Motor neuron (in vitro differentiated cells): ENCODE results near the gene PDXK. TPM values are rescaled to one million over a fixed set of nuclear protein-coding genes. Genes with fewer than 3 reads are reported as not detected.

Experiments
- ATAC-seq, 8 experiments: fragments of 200-7000 bp; cut with Tn5 transposase; replicated peaks in 6 of 8; 2 replicates each; pipeline ENCODE4 v1.8.0; 2021; ENCODE audit warnings: mild to moderate bottlenecking in 8 of 8, moderate library complexity in 8 of 8
- H3K27ac ChIP-seq, 2 donors: fragments of 250-450 bp; sonication (Bioruptor Pico); 2 replicates each; pipeline ENCODE4 v1.9.0; 2021; ENCODE audit warnings: antibody characterized with exemption in 2 of 2, mild to moderate bottlenecking in 2 of 2, moderate library complexity in 1 of 2
- H3K4me1 ChIP-seq, 2 donors: fragments of 250-450 bp; sonication (Bioruptor Pico); replicated peaks in 1 of 2; 2 replicates each; pipeline ENCODE4 v1.6.1; 2021; ENCODE audit warnings: antibody characterized with exemption in 2 of 2, mild to moderate bottlenecking in 2 of 2, moderate library complexity in 1 of 2
- H3K4me3 ChIP-seq, 5 donors: fragments of 250-450 bp; sonication (Bioruptor Pico); 2 replicates each; pipeline ENCODE4 v1.9.0; 2021; ENCODE audit warnings: antibody characterized with exemption in 5 of 5, mild to moderate bottlenecking in 5 of 5, moderate library complexity in 4 of 5
- WGBS, 10 experiments: fragments of 450-650 bp; shearing (Covaris generic); methylation state at CpG; one replicate each; pipeline ENCODE4 v1.0.0; 2022; 5-methylcytosine and 5-hydroxymethylcytosine counted together
- in situ Hi-C, 9 experiments: fragments of 400-800 bp; cut with MboI; loops; one replicate each; pipeline ENCODE4 v1.15.0; 2021; ENCODE audit warnings: low sequenced_read_pairs in 9 of 9, low pct_unique_long_range_greater_than_20kb in 2 of 9; ENCODE audit not compliant: unreplicated experiment in 9 of 9
- total RNA-seq, 8 experiments: library from RNA; unstranded; fragments of 300-600 nt; gene quantifications; 2 replicates each; pipeline versions ENCODE4 v1.2.3 to v1.2.4, GENCODE V29; 2022

PDXK gene
- total RNA-seq, 8 experiments from 2014 or later: 17.8 to 71.7 (median 41.7) TPM

DNA sequence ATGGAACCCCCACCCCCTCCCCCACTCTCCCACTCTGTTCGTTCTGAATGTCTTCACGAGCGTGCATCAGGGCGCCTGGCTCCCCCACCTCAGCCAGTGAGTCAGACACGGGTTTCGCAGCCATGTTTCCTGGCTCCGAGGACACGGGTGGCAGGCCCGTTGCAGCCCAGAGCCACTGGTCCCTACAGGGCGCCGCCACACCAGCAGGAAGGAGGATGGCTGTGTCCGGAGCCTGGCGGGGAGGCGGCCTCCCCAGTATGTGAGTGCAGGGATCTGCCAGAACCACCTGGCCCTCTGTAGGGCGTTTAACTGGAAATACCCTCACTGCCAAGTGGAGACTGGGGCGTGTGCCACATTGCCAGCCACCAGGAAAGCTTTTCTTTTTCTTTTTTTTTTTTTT, 38.7 kb downstream of the PDXK start:
- no peak overlapping the region for H3K27ac ChIP-seq
- peak in 2 of 8 experiments; percentile 6 to 11 for ATAC-seq

DNA sequence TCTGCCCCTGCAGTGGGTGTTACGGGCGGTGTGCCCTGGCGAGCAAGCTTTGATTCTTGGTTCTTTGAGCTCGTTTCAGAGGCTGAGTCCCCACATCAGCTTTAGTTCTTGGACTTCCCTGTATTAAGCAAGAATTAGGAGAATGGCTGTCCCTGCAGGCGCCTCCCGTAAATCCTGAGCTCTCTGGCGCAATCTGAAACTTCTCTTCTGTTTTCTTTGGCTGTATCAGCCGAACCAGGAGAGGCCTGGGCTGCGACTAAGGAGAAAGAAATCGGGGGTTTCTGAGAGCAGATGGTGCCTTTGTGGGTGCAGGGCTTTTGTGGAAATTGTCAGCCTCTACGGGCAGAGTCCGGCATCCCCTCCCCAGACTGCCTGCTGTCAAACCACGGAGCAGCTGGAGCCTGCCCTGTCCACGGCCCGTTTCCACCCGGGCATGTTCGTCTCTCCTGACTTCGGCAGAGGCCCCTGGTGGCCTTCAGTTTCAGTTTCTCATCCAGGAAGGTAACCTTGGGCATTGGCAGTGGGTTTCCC, 39.2 kb downstream of the PDXK start:
- ATAC-seq: peak in 2 of 8 experiments; percentile 16 to 25
- 38 to 100% (median 78%) methylated on average over 2 to 10 of the region's 18 CpGs; no CpG with 5 or more reads in 1 of the 10 experiments for WGBS, 10 experiments
- in situ Hi-C loops: no loop called here
- Histone ChIP-seq H3K27ac (no peak overlapping the region), H3K4me3 (no peak overlapping the region), H3K4me1 (peaks cover 0 to 5% of the 10 kb centered on the region in 2 donors)

More for the DNA sequence above, 38.7 kb downstream of the PDXK start:
- WGBS, 10 experiments: 40 to 98% (median 90%) methylated on average over 1 to 7 of the region's 16 CpGs; no CpG with 5 or more reads in 5 of the 10 experiments
- Histone ChIP-seq H3K4me3 (no peak overlapping the region), H3K4me1 (peaks cover 0 to 5% of the 10 kb centered on the region in 2 donors)
- in situ Hi-C loops: no loop called here

DNA sequence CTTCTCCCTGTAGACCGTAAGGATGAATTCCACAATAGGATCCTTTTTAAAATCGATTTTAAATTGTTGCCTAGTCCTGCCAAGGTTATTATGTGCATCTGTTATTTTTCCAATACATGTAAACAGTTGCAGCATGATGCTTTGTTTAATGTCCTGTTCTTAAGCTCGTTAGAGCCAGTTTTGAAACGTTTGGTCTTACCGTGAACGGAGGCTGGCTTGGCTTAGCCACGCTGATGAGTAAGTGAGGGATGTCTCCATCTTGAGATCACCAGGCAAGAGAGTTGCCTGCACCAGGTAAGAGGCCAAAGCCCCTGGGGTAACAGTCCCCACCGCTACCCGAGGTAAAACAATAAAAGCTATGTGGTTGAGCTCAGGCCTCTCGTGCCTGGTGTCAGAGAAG, 39.9 kb downstream of the PDXK start:
- no peak for ATAC-seq
- in situ Hi-C loops: no loop called here
- no peak overlapping the region for H3K27ac ChIP-seq
- peaks cover 0 to 5% of the 10 kb centered on the region in 2 donors for H3K4me1 ChIP-seq
- no peak overlapping the region for H3K4me3 ChIP-seq
- WGBS, 10 experiments: 67 to 93% (median 87%) methylated on average over 3 to 10 of the region's 10 CpGs

DNA sequence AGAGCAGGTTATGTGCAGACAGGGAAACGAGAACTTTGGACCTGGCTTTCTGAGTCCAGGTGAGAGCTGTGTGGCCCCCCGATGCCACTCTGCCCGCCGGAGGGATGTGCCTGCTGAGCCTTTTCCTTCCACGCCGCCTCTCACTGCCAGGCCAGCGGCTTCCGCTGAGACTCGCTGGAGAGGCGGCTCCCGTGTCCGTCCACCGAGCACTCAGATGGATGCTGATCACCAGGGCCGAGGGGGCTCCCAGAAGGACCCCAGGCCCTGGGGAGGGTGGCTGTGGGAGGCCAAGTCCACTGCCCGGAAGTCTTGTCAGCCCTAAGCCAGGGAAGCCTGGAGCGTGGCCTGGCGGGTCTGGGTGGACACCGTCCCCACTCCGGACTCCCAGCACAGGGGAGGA, 40.7 kb downstream of the PDXK start:
- Histone ChIP-seq H3K4me1 (peaks cover 0 to 5% of the 10 kb centered on the region in 2 donors), H3K27ac (no peak overlapping the region), H3K4me3 (no peak overlapping the region)
- ATAC-seq: no peak
- in situ Hi-C loops: no loop called here
- 95 to 100% (median 100%) methylated on average over 1 to 7 of the region's 19 CpGs; no CpG with 5 or more reads in 7 of the 10 experiments for WGBS, 10 experiments

DNA sequence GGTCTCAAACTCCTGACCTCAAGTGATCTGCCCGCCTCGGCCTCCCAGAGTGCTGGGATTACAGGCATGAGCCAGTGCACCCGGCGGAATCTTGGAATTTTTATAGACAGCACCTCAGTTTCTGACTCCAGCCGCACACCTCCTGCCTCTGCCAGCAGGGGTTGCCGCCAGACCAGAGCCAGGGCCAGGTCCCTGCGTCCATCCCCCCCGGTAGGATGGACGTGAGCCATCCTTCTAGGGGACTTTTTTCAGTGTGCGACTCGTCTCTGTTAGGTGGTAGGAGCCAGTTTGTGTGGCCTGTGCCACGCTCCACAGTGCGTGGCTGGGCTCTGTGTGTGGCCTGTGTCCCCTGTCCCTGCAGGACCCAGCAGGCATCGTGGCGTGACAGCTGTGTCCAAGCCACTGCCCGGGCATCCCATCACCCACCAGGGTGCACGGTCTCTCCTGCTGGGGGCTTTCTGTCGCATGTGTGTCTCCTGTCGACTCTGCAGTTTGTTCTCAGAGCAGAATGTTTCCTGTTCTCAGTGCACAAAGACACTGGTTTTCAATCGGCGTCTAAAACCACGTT, 41.5 kb downstream of the PDXK start:
- in situ Hi-C loops: no loop called here
- WGBS, 10 experiments: 83 to 100% (median 90%) methylated on average over 1 to 12 of the region's 22 CpGs; no CpG with 5 or more reads in 3 of the 10 experiments
- Histone ChIP-seq H3K4me1 (peaks cover 0 to 5% of the 10 kb centered on the region in 2 donors), H3K27ac (no peak overlapping the region), H3K4me3 (no peak overlapping the region)
- ATAC-seq: no peak

DNA sequence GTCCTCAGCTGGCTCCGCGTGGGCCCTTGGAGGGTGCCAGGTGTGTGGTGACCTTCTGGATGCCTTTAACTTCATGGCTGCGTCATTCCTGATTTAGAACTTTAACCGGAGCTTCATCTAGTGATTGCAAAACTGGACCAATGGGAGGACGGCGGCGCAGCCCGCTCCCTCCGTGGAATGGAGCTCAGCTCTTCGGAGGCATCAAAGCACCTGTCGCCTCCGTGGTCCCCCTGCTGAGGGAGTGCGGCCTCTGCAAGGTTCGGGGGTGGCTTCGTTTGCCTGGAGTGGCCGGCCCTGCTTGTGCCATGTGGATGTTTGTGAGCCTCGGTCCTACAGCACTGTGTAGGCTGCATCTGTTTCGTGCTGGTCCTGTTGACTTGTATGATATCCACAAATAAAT, 43.0 kb downstream of the PDXK start:
- in situ Hi-C loops: no loop called here
- H3K4me1 ChIP-seq: peaks cover 7 to 9% of the 10 kb centered on the region in 2 donors
- H3K27ac ChIP-seq: no peak overlapping the region
- H3K4me3 ChIP-seq: no peak overlapping the region
- ATAC-seq: no peak
- 80 to 100% (median 96%) methylated on average over 1 to 10 of the region's 18 CpGs; no CpG with 5 or more reads in 4 of the 10 experiments for WGBS, 10 experiments

DNA sequence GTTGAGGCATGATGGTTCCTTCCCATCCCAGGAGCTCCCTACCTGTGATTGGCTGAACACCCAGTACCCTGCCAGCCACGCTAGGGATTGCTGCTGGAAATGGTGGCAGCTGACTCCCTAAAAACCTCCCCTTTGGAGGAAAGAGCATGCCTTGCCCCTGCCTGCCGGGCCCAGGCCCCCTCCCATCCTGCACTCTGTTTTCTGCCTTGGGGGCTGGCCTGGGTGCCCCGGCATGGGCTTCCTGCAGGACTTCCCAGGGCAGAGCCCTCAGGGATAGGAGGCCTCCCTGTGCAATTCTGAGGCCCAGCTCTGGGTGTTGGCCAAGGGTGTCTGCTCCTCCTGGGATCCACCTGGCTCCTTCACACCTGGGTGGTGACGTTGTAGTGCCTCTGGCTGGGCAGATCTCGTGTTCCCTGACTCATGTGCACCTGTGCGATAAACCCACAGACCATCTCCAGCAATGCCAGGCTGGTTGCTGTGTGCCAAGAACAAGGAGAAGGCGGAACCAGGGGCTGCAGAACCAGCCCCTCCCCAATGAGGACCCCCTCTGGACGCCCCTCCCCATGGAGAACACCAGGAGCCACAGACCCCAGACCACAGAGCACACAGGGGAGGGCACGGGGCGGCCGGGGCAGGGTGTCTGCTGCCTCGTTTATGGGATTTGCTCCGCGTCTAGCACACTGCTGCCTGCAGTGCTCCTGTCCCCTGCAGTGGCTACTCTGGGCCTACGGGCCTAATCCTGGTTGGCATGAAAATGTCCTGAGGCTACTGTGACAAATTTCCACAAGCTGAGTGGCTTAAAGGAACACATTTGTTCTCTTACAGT, 43.6 kb downstream of the PDXK start:
- no peak overlapping the region for H3K27ac ChIP-seq
- in situ Hi-C loops: no loop called here
- H3K4me3 ChIP-seq: no peak overlapping the region
- WGBS, 10 experiments: 92 to 100% (median 100%) methylated on average over 1 to 2 of the region's 15 CpGs; no CpG with 5 or more reads in 5 of the 10 experiments
- ATAC-seq: no peak
- peaks cover 13% of the 10 kb centered on the region in 2 donors for H3K4me1 ChIP-seq

DNA sequence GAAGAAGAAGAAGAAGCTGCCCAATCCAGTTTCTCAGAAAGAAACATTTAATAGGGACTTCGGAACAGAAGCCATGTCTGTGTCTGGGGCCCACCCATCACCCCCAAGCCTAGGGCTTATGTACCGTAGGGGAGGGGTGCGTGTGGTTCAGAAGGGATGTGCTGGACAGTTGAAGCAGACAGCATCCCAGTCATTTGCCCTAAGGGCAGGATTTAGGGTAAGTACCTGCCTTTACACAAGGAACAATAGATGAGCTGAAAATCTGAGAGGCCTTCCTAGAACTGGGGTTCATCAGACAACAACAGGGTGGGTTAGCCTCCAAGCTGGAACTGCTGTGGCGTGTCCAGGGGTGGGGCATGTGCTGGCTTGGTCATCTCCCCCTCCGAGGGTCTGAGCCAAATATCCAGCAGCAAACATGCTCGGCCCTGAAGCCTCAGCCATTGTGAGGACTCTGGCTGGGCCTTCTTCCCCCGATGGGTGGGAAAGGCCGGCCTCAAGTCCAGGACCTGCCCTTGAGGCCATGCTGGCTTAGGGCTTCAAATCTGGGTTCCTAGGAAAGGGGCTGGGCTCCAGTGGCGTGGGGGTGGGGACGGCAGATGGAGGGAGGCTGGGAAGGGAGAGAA, 45.1 kb downstream of the PDXK start:
- in situ Hi-C loops: no loop called here
- no peak overlapping the region for H3K4me3 ChIP-seq
- peaks cover 19 to 26% of the 10 kb centered on the region in 2 donors for H3K4me1 ChIP-seq
- H3K27ac ChIP-seq: no peak overlapping the region
- 50 to 100% (median 89%) methylated on average over 1 to 5 of the region's 10 CpGs; no CpG with 5 or more reads in 4 of the 10 experiments for WGBS, 10 experiments
- ATAC-seq: no peak

DNA sequence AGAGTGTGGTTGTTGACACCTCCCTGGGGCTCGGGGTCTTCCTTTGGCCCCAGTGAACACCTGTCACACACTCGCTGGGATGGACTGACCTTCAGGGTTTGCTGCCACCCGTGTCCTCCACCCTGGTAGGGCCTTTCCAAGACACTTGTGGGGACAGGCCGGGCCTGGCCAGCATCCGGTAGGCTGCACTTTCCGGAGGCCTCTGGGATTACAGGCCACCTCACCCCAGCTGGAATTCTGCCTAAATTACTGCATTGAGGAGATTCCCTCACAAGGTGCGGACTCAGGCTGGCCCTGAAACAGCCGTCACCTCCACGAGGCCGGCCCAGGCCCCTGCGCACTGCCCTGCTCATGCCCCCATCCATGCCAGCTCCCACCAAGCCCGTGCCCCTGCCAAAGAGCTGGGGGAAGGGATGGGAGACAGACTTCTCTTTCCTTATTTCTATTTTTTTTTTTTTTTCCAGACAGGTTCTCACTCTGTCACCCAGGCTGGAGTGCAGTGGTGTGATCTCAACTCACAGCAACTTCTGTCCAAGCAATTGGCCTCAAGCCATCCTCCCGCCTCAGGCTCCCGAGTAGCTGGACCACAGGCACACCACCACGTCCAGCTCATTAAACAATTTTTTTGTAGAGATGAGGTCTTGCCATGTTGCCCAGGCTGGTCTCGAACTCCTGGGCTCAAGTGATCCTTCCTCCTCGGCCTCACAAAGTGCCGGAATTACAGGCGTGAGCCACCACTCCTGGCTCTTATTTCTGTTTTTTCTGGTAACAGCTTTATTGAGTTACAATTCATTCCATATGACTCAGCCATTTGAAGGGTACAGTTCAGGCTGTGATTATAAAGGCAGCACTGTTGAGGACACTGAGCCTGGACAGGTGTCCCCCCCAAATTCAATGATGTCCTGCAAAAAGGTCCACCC, 45.9 kb downstream of the PDXK start:
- H3K4me1 ChIP-seq: peaks cover 19 to 26% of the 10 kb centered on the region in 2 donors
- no peak overlapping the region for H3K4me3 ChIP-seq
- ATAC-seq: no peak
- H3K27ac ChIP-seq: no peak overlapping the region
- in situ Hi-C loops: no loop called here
- 48 to 100% (median 93%) methylated on average over 1 to 7 of the region's 19 CpGs; no CpG with 5 or more reads in 4 of the 10 experiments for WGBS, 10 experiments

DNA sequence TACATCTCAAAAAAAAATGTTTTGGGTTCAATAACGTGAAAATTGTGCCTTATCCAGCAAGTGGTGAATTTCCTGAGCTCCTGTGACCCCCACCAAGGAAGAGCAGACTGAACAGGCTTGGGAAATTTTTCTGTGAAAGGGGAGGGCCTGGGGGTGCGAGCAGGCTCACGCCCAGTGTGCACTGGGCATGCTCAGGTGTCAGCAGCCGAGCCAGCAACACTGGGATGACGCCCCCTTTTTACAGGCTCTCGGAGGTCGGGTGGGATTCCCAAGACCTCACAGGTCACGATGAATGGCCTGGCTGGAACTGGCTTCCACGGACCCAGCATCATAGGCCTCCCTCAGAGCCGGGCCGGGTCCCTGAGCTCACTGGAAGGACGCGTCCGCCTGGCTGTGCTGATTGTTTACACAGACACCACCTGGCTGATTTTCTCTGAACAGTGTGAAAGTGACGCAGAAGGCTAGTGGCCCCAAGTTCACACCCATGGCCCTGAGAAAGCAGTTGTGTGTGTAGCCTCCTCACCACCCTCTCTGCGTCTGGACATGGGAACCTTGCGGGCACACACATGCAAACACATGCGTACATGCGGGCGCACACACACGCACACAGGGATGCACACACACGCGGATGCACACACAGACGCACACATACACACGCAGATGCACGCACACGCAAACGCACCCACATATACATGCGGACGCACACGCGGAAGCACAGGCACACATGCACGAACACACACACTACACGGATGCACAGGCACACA, 48.0 kb downstream of the PDXK start:
- in situ Hi-C loops: no loop called here
- Histone ChIP-seq H3K4me1 (peaks cover 19 to 26% of the 10 kb centered on the region in 2 donors), H3K27ac (peak overlapping the region in 1 of 2 donors; percentile 42), H3K4me3 (no peak overlapping the region)
- WGBS, 10 experiments: 20 to 100% (median 90%) methylated on average over 1 to 21 of the region's 34 CpGs; no CpG with 5 or more reads in 2 of the 10 experiments
- ATAC-seq: peak in 5 of 8 experiments; percentile 24 to 56 (median 35)

DNA sequence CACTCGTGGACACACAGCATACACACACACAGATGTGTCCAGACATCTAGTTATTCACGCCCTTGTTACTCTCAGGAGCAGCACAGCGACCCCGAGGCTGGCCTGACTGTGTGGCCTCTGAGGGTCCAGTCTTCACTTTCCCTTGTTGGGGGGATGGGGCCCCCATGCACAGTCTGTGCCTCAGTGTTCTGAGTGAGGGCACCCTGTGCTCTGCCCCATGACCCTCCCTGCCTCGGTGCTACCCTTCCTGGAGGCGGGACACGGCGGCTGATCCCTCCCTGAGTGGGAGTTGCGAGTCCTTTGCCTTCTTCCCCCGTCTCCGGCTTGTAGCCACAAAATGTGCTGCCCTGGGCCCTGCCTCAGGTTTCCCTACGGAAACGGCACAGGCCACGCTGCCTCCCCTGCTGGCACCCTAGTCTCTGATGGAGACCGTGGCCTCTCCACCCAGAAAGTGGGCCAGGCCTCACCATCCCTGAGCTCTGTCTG, 48.6 kb downstream of the PDXK start:
- in situ Hi-C loops: no loop called here
- Histone ChIP-seq H3K27ac (peak overlapping the region in 1 of 2 donors; percentile 22), H3K4me1 (peaks cover 19 to 26% of the 10 kb centered on the region in 2 donors), H3K4me3 (no peak overlapping the region)
- ATAC-seq: no peak
- WGBS, 10 experiments: 96 to 100% (median 100%) methylated on average over 1 to 5 of the region's 15 CpGs; no CpG with 5 or more reads in 6 of the 10 experiments
